Right lung (tissue), 5 donors: Measurements from ENCODE around the gene NRARP. TPM values are rescaled to one million over a fixed set of nuclear protein-coding genes. Genes with fewer than 3 reads are reported as not detected.

ENCODE experiments used
- DNase-seq, 2 donors: peaks; one replicate each; pipeline ENCODE4 v3.0.0-alpha.2; 2013
- polyA plus RNA-seq, 5 donors: library from polyadenylated mRNA; unstranded; fragments of 120-200 nt; gene quantifications; one replicate each; pipeline versions ENCODE4 v1.2.1 to v1.2.3, GENCODE V29; 2013; ENCODE audit warnings: inconsistent platforms in 1 of 5, low replicate concordance in 1 of 5; ENCODE audit not compliant: insufficient read length in 5 of 5, insufficient read depth in 1 of 5

The NRARP gene
- polyA plus RNA-seq, 5 donors = 7.5 to 14.7 (median 9.0) TPM

GRCh38 chr9:137300567-137301080 is 1.4 kb downstream of the NRARP start:
- DNase-seq = no peak

GRCh38 chr9:137299938-137300337 is 2.1 kb downstream of the NRARP start:
- DNase-seq = no peak

GRCh38 chr9:137299203-137299565 is 2.9 kb downstream of the NRARP start:
- no peak for DNase-seq

GRCh38 chr9:137298401-137299202 is 3.5 kb downstream of the NRARP start:
- DNase-seq = no peak

- DNase-seq = no peak
These were observed 4.1 kb downstream of the NRARP start for GRCh38 chr9:137297966-137298365.

- no peak for DNase-seq
These were observed 5.1 kb downstream of the NRARP start for GRCh38 chr9:137296670-137297664.

GRCh38 chr9:137295849-137296669 is 6.0 kb downstream of the NRARP start:
- DNase-seq = no peak

GRCh38 chr9:137295238-137295811 is 6.7 kb downstream of the NRARP start:
- no peak for DNase-seq

GRCh38 chr9:137294681-137295237 is 7.3 kb downstream of the NRARP start:
- no peak for DNase-seq

- no peak for DNase-seq
These were observed 7.9 kb downstream of the NRARP start for GRCh38 chr9:137294091-137294680.

- no peak for DNase-seq
These were observed 8.5 kb downstream of the NRARP start for GRCh38 chr9:137293482-137294090.

- no peak for DNase-seq
These were observed 9.0 kb downstream of the NRARP start for GRCh38 chr9:137293094-137293481.

- no peak for DNase-seq
These were observed 15.1 kb downstream of the NRARP start for GRCh38 chr9:137286975-137287383.

- DNase-seq = no peak
These were observed 20.5 kb downstream of the NRARP start for GRCh38 chr9:137281345-137282116.

GRCh38 chr9:137280474-137281344 is 21.4 kb downstream of the NRARP start:
- DNase-seq = no peak

- no peak for DNase-seq
These were observed 22.2 kb downstream of the NRARP start for GRCh38 chr9:137279741-137280473.
